Measurements from ENCODE around the gene DDAH1.

Gene DDAH1

GRCh38 chr1:85323770-85324169 lies 141.2 kb downstream of the DDAH1 start:
- DNase-seq: no peak

GRCh38 chr1:85322655-85323054 lies 142.3 kb downstream of the DDAH1 start:
- DNase-seq: no peak

- DNase-seq: no peak
Observed at GRCh38 chr1:85321237-85321964, 143.6 kb downstream of the DDAH1 start.

- DNase-seq: no peak
Observed at GRCh38 chr1:85320371-85321131, 144.4 kb downstream of the DDAH1 start.

GRCh38 chr1:85319931-85320330 lies 145.0 kb downstream of the DDAH1 start:
- DNase-seq: no peak

- no peak for DNase-seq
Observed at GRCh38 chr1:85319491-85319890, 145.5 kb downstream of the DDAH1 start.

- no peak for DNase-seq
Observed at GRCh38 chr1:85318217-85318616, 146.7 kb downstream of the DDAH1 start.

GRCh38 chr1:85317560-85317959 lies 147.4 kb downstream of the DDAH1 start:
- no peak for DNase-seq

GRCh38 chr1:85316321-85316720 lies 148.6 kb downstream of the DDAH1 start:
- DNase-seq: no peak

GRCh38 chr1:85315789-85316188 lies 149.2 kb downstream of the DDAH1 start:
- no peak for DNase-seq

- no peak for DNase-seq
Observed at GRCh38 chr1:85314726-85315125, 150.2 kb downstream of the DDAH1 start.

- DNase-seq: no peak
Observed at GRCh38 chr1:85313888-85314696, 150.9 kb downstream of the DDAH1 start.

- no peak for DNase-seq
Observed at GRCh38 chr1:85311818-85312217, 153.1 kb downstream of the DDAH1 start.

- no peak for DNase-seq
Observed at GRCh38 chr1:85308833-85309350, 156.1 kb downstream of the DDAH1 start.

- peak; percentile 61 for DNase-seq
Observed at GRCh38 chr1:85307987-85308832, 156.7 kb downstream of the DDAH1 start.

GRCh38 chr1:85306236-85306635 lies 158.7 kb downstream of the DDAH1 start:
- no peak for DNase-seq

GRCh38 chr1:85303440-85304162 lies 161.4 kb downstream of the DDAH1 start:
- no peak for DNase-seq

- DNase-seq: no peak
Observed at GRCh38 chr1:85300140-85300539, 164.8 kb downstream of the DDAH1 start.

- no peak for DNase-seq
Observed at GRCh38 chr1:85297855-85298629, 166.9 kb downstream of the DDAH1 start.

GRCh38 chr1:85297538-85297854 lies 167.5 kb downstream of the DDAH1 start:
- DNase-seq: no peak

- no peak for DNase-seq
Observed at GRCh38 chr1:85296980-85297379, 168.0 kb downstream of the DDAH1 start.
